Right lobe of liver (tissue), 4 donors: ENCODE data around the gene ZNF415.

ENCODE experiments used
- POLR2A ChIP-seq: fragments of 450-650 bp; IDR thresholded peaks from one replicate; pipeline ENCODE4 v1.6.1; 2017; ENCODE audit warnings: antibody characterized with exemption, mild to moderate bottlenecking
- TF ChIP-seq, protein P1 (sequence below), 4 donors: fragments of 200-600 bp in 3 of 4; fragments of 450-650 bp in 1 of 4; IDR thresholded peaks; one replicate each; pipeline versions ENCODE4 v1.5.1 to v1.8.0; 2016 to 2022; ENCODE audit warnings: antibody characterized with exemption in 4 of 4, mild to moderate bottlenecking in 2 of 4
- donor health status: DM: no; HTN: no; CAD: no.
- donor health status: DM: no; HTN: no; CAD: no.
- donor health status: DM: no; HTN: yes; CAD: no.

DNA sequence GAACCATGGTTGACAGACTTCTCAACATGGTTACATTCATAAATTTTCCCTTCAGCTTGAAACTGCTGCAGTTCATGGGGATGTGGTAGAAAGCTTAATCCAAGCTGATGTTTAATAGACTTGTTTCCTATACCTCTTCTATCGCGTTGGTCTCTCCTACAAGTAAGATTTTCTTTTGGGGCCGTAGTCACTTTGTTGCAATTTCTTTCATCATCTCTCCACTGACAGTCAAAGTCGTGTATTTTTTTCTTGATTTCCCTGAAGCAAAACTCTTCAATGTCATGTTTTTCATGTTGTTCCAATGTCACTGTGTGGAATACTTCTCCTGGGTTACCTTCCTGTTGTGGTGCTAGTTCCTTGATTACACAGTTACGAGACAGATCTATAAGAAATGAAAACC, 23.2 kb downstream of the ZNF415 start:
- TF ChIP-seq POLR2A = no peak
- TF ChIP-seq, protein P1, sequence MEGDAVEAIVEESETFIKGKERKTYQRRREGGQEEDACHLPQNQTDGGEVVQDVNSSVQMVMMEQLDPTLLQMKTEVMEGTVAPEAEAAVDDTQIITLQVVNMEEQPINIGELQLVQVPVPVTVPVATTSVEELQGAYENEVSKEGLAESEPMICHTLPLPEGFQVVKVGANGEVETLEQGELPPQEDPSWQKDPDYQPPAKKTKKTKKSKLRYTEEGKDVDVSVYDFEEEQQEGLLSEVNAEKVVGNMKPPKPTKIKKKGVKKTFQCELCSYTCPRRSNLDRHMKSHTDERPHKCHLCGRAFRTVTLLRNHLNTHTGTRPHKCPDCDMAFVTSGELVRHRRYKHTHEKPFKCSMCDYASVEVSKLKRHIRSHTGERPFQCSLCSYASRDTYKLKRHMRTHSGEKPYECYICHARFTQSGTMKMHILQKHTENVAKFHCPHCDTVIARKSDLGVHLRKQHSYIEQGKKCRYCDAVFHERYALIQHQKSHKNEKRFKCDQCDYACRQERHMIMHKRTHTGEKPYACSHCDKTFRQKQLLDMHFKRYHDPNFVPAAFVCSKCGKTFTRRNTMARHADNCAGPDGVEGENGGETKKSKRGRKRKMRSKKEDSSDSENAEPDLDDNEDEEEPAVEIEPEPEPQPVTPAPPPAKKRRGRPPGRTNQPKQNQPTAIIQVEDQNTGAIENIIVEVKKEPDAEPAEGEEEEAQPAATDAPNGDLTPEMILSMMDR (IDR thresholded peaks at IDR 0.05) = no peak
